ENCODE results near the gene ZNF654. TPM values are rescaled to one million over a fixed set of nuclear protein-coding genes. Genes with fewer than 3 reads are reported as not detected.
A peak's percentile ranks its signal among the peaks of the same experiment; 100 is the strongest.

ZNF654 gene
- polyA plus RNA-seq, 3 donors: 3.0 to 7.2 (median 4.8) TPM

DNA sequence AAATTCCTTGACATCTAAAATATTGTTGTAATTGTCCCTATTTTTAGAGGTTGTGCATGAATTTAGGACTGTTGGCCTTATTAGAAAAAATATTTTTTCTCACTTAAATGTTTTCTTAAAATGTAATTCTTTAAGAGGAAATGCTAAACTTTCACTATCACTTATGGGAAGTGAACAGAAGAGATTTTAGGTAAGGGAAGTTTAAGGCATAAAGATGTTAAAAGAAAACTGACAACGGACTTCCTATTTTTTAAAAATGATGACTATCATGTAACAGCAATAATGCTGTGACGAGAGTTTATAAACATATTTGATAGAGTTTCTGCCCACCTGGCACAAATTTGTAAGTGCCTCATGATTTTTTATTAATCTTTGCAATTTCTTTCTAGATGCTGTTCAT is 93.8 kb downstream of the ZNF654 start:
- Histone ChIP-seq H3K4me3 (replicated peaks in 1 of 3; ENCODE audit: low read depth in 2 of 3, low read length in 3 of 3) (peak overlapping the region in 1 of 3 experiments; percentile 48), H4K20me1 (ENCODE audit: insufficient read depth, low read length) (peaks cover 54% of the 10 kb centered on the region), H3K79me2 (ENCODE audit: insufficient read depth, low read length) (peaks cover 93% of the 10 kb centered on the region), H3K4me1 (ENCODE audit: control insufficient read depth in 1 of 2, insufficient read depth in 2 of 2, low read length in 2 of 2) (peaks cover 30 to 38% of the 10 kb centered on the region in 2 donors), H3K9me3 (replicated peaks in 1 of 2; ENCODE audit: control insufficient read depth in 1 of 2, insufficient read depth in 1 of 2, low read length in 2 of 2) (no peaks in the 10 kb centered on the region), H3K27ac (ENCODE audit: low read depth in 1 of 2, low read length in 2 of 2) (peak overlapping the region; percentile 44 to 46), H3K27me3 (ENCODE audit: control insufficient read depth in 2 of 2, insufficient read depth in 2 of 2, low read length in 2 of 2) (no peaks in the 10 kb centered on the region), H3K9ac (ENCODE audit: insufficient read depth, low read length, poor library complexity, severe bottlenecking) (no peak overlapping the region), H3K36me3 (replicated peaks in 1 of 2; ENCODE audit: control insufficient read depth in 1 of 2, insufficient read depth in 2 of 2, low read length in 2 of 2) (peaks cover 41 to 47% of the 10 kb centered on the region in 2 donors), H2AFZ (ENCODE audit: insufficient read depth, low read depth, low read length, poor library complexity, severe bottlenecking) (no peak overlapping the region), H3K4me2 (replicated peaks; ENCODE audit: extremely low read depth, low read length, poor library complexity, severe bottlenecking) (peak overlapping the region; percentile 54)
- Mint-ChIP-seq H3K9me3 (no peaks in the 10 kb centered on the region), H3K4me3 (peak overlapping the region in 1 of 2 donors; percentile 42), H3K27me3 (ENCODE audit: low read depth in 3 of 3) (peaks cover 0 to 2% (median 0%) of the 10 kb centered on the region in 3 donors), H3K27ac (peak overlapping the region in 4 of 7 donors; percentile 31 to 79 (median 62)), H3K36me3 (peaks cover 28 to 41% of the 10 kb centered on the region in 2 donors), H3K4me1 (peaks cover 34% of the 10 kb centered on the region)
- no CpG with 5 or more reads among the region's 2 CpGs for WGBS (ENCODE audit: insufficient coverage)
- intact Hi-C loops (cut with micrococcal nuclease): loop anchor here in 1 of 2 donors (5.0 kb wide), 1 partner anchor 96 kb away; the partner anchor contains the start of genes CGGBP1 and ZNF654
- peak; percentile 3 to 33 (median 8) for DNase-seq
- TF ChIP-seq, protein P1, sequence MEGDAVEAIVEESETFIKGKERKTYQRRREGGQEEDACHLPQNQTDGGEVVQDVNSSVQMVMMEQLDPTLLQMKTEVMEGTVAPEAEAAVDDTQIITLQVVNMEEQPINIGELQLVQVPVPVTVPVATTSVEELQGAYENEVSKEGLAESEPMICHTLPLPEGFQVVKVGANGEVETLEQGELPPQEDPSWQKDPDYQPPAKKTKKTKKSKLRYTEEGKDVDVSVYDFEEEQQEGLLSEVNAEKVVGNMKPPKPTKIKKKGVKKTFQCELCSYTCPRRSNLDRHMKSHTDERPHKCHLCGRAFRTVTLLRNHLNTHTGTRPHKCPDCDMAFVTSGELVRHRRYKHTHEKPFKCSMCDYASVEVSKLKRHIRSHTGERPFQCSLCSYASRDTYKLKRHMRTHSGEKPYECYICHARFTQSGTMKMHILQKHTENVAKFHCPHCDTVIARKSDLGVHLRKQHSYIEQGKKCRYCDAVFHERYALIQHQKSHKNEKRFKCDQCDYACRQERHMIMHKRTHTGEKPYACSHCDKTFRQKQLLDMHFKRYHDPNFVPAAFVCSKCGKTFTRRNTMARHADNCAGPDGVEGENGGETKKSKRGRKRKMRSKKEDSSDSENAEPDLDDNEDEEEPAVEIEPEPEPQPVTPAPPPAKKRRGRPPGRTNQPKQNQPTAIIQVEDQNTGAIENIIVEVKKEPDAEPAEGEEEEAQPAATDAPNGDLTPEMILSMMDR (IDR thresholded peaks at IDR 0.05): no peak

DNA sequence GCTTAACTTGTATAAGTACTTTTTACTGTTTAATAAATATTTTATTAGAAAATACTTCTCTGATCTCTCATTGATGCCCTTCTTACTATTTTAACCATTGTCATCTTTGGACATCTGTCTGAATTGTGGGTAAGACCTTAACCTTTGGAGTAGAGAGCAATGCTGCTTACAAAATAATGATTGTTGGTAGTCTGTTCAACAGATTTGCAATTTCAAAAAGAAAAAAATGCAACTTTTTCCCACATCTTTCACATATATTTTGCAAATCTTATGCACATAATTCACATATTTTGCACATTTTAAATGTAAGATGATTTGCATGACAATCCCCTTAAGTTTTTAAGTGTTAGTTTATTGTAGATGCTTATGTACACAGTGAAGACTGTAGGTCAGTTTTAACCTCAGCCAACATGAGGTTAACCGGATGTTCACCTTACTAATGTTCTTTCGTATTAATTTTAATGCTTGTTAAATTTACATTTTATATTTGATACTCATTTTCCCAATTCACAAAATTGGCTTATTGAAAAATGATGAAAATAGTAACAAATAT is 107.4 kb downstream of the ZNF654 start:
- no peaks in the 10 kb centered on the region for H3K4me1 Mint-ChIP-seq
- Histone ChIP-seq H3K27ac (ENCODE audit: low read depth in 1 of 2, low read length in 2 of 2) (no peak overlapping the region), H3K9me3 (replicated peaks in 1 of 2; ENCODE audit: control insufficient read depth in 1 of 2, insufficient read depth in 1 of 2, low read length in 2 of 2) (no peaks in the 10 kb centered on the region), H3K79me2 (ENCODE audit: insufficient read depth, low read length) (no peaks in the 10 kb centered on the region), H3K9ac (ENCODE audit: insufficient read depth, low read length, poor library complexity, severe bottlenecking) (no peak overlapping the region), H3K36me3 (replicated peaks in 1 of 2; ENCODE audit: control insufficient read depth in 1 of 2, insufficient read depth in 2 of 2, low read length in 2 of 2) (peaks cover 12 to 33% of the 10 kb centered on the region in 2 donors), H3K27me3 (ENCODE audit: control insufficient read depth in 2 of 2, insufficient read depth in 2 of 2, low read length in 2 of 2) (no peaks in the 10 kb centered on the region), H2AFZ (ENCODE audit: insufficient read depth, low read depth, low read length, poor library complexity, severe bottlenecking) (no peak overlapping the region), H3K4me2 (replicated peaks; ENCODE audit: extremely low read depth, low read length, poor library complexity, severe bottlenecking) (no peak overlapping the region), H3K4me1 (ENCODE audit: control insufficient read depth in 1 of 2, insufficient read depth in 2 of 2, low read length in 2 of 2) (no peaks in the 10 kb centered on the region), H4K20me1 (ENCODE audit: insufficient read depth, low read length) (peaks cover 25% of the 10 kb centered on the region), H3K4me3 (replicated peaks in 1 of 3; ENCODE audit: low read depth in 2 of 3, low read length in 3 of 3) (no peak overlapping the region)
- intact Hi-C loops (cut with micrococcal nuclease): no loop called here
- H3K36me3 Mint-ChIP-seq: peaks cover 22 to 42% of the 10 kb centered on the region in 2 donors
- TF ChIP-seq, protein P1 (IDR thresholded peaks at IDR 0.05): no peak
- H3K4me3 Mint-ChIP-seq: no peak overlapping the region
- DNase-seq: no peak
- WGBS (ENCODE audit: insufficient coverage): no CpG with 5 or more reads among the region's 2 CpGs
- H3K27ac Mint-ChIP-seq: no peak overlapping the region
- peaks cover 0 to 2% (median 0%) of the 10 kb centered on the region in 7 donors for H3K9me3 Mint-ChIP-seq
- H3K27me3 Mint-ChIP-seq (ENCODE audit: low read depth in 3 of 3): no peaks in the 10 kb centered on the region
